Hepatocyte (in vitro differentiated cells): ENCODE data around the gene PDSS2. TPM values are rescaled to one million over a fixed set of nuclear protein-coding genes. Genes with fewer than 3 reads are reported as not detected.

Experiments
- DNase-seq: peaks from one replicate; pipeline ENCODE4 v3.0.0-alpha.2; 2016; ENCODE audit warnings: low spot score
- H2AFZ ChIP-seq: fragments of 200-600 bp; sonication (generic); 2 replicates; pipeline ENCODE4 v1.6.0; 2016; ENCODE audit warnings: antibody characterized with exemption, mild to moderate bottlenecking
- H3K27ac ChIP-seq: fragments of 200-600 bp; sonication (generic); 2 replicates; pipeline ENCODE4 v1.5.1; 2016; ENCODE audit warnings: mild to moderate bottlenecking
- H3K27me3 ChIP-seq: fragments of 200-600 bp; sonication (generic); 2 replicates; pipeline ENCODE4 v1.6.1; 2016
- H3K36me3 ChIP-seq: fragments of 200-600 bp; sonication (generic); replicated peaks from 2 replicates; pipeline ENCODE4 v1.5.1; 2016; ENCODE audit warnings: low read depth; ENCODE audit not compliant: insufficient read depth
- H3K4me1 ChIP-seq: fragments of 200-600 bp; sonication (generic); 2 replicates; pipeline ENCODE4 v1.5.1; 2016; ENCODE audit warnings: mild to moderate bottlenecking, moderate library complexity; ENCODE audit not compliant: insufficient read depth
- H3K4me2 ChIP-seq: fragments of 200-600 bp; sonication (generic); 2 replicates; pipeline ENCODE4 v1.6.0; 2016
- H3K4me3 ChIP-seq: fragments of 200-600 bp; sonication (generic); 2 replicates; pipeline ENCODE4 v1.5.1; 2016; ENCODE audit warnings: mild to moderate bottlenecking
- H3K79me2 ChIP-seq: fragments of 200-600 bp; sonication (generic); 2 replicates; pipeline ENCODE4 v1.6.0; 2017; ENCODE audit warnings: mild to moderate bottlenecking
- H3K9me2 ChIP-seq: fragments of 200-600 bp; sonication (generic); replicated peaks from 2 replicates; pipeline ENCODE4 v1.6.0; 2017; ENCODE audit warnings: mild to moderate bottlenecking; ENCODE audit not compliant: insufficient read depth
- H3K9me3 ChIP-seq: fragments of 200-600 bp; sonication (generic); 2 replicates; pipeline ENCODE4 v1.5.1; 2016; ENCODE audit warnings: low read depth, mild to moderate bottlenecking
- H4K20me1 ChIP-seq: fragments of 200-600 bp; sonication (generic); 2 replicates; pipeline ENCODE4 v1.6.0; 2016; ENCODE audit warnings: mild to moderate bottlenecking; ENCODE audit not compliant: insufficient read depth, poor library complexity, severe bottlenecking
- CTCF ChIP-seq: fragments of 200-600 bp; sonication (generic); IDR thresholded peaks from 2 replicates; pipeline ENCODE4 v1.5.1; 2016; ENCODE audit warnings: antibody characterized with exemption, mild to moderate bottlenecking; ENCODE audit not compliant: poor library complexity
- EZH2 ChIP-seq: fragments of 200-600 bp; sonication (generic); IDR thresholded peaks from 2 replicates; pipeline ENCODE4 v1.6.1; 2016; ENCODE audit warnings: antibody characterized with exemption, mild to moderate bottlenecking, borderline replicate concordance
- EZH2phosphoT487 ChIP-seq: fragments of 200-600 bp; sonication (generic); IDR thresholded peaks from one replicate; pipeline ENCODE4 v1.6.1; 2018; ENCODE audit warnings: antibody characterized with exemption, mild to moderate bottlenecking, low read depth, moderate library complexity; ENCODE audit not compliant: unreplicated experiment, severe bottlenecking
- WGBS: methylation state at CpG from one replicate; pipeline ENCODE4 v1.1.6; 2016; ENCODE audit warnings: low lambda C conversion rate; ENCODE audit errors: missing lambda C conversion rate; 5-methylcytosine and 5-hydroxymethylcytosine counted together
- polyA plus RNA-seq: library from polyadenylated mRNA; unstranded; fragments of >200 nt; fragmentation: Nextera tagmentation; extraction: Ambion mirVana; gene quantifications from 2 replicates; pipeline ENCODE4 v1.2.1, GENCODE V29; 2016
- total RNA-seq: library from RNA; depleted of rRNA; stranded (reverse); fragments of >200 nt; gene quantifications from 2 replicates; pipeline ENCODE4 v1.2.3, GENCODE V29; 2014

PDSS2 gene
- total and polyA plus RNA-seq, 2 experiments from 2014 or later, result 15.3 to 18.2 TPM

- Histone ChIP-seq H2AFZ (no peak overlapping the region), H3K9me2 (no peaks in the 10 kb centered on the region), H3K4me2 (no peak overlapping the region), H3K36me3 (no peaks in the 10 kb centered on the region), H3K79me2 (no peaks in the 10 kb centered on the region), H4K20me1 (no peaks in the 10 kb centered on the region), H3K9me3 (no peaks in the 10 kb centered on the region), H3K4me3 (no peak overlapping the region), H3K27me3 (no peaks in the 10 kb centered on the region), H3K27ac (no peak overlapping the region), H3K4me1 (no peaks in the 10 kb centered on the region)
- TF ChIP-seq EZH2phosphoT487 (no peak), EZH2 (no peak), CTCF (no peak)
- 78% methylated on average over 2 of the region's 2 CpGs for WGBS
- no peak for DNase-seq
Measured at GRCh38 chr6:107344981-107345380, 114.4 kb downstream of the PDSS2 start.

- Histone ChIP-seq H3K36me3 (no peaks in the 10 kb centered on the region), H3K9me2 (no peaks in the 10 kb centered on the region), H3K27me3 (no peaks in the 10 kb centered on the region), H3K4me1 (no peaks in the 10 kb centered on the region), H3K9me3 (no peaks in the 10 kb centered on the region), H4K20me1 (no peaks in the 10 kb centered on the region), H3K79me2 (no peaks in the 10 kb centered on the region), H2AFZ (no peak overlapping the region), H3K4me3 (no peak overlapping the region), H3K4me2 (no peak overlapping the region), H3K27ac (no peak overlapping the region)
- TF ChIP-seq CTCF (no peak), EZH2 (no peak), EZH2phosphoT487 (no peak)
- no peak for DNase-seq
- WGBS, result 77% methylated on average over 2 of the region's 2 CpGs
Measured at GRCh38 chr6:107344383-107344782, 115.0 kb downstream of the PDSS2 start.

- no peak for DNase-seq
- 96% methylated on average over 2 of the region's 2 CpGs for WGBS
- H3K4me3 ChIP-seq, result no peak overlapping the region
- H3K27me3 ChIP-seq, result no peaks in the 10 kb centered on the region
- no peaks in the 10 kb centered on the region for H3K9me3 ChIP-seq
- H3K79me2 ChIP-seq, result no peaks in the 10 kb centered on the region
- TF ChIP-seq EZH2phosphoT487, result no peak
- TF ChIP-seq CTCF, result no peak
- TF ChIP-seq EZH2, result no peak
- no peaks in the 10 kb centered on the region for H3K9me2 ChIP-seq
- H3K4me2 ChIP-seq, result no peak overlapping the region
- H3K36me3 ChIP-seq, result no peaks in the 10 kb centered on the region
- no peak overlapping the region for H3K27ac ChIP-seq
- H3K4me1 ChIP-seq, result no peaks in the 10 kb centered on the region
- H2AFZ ChIP-seq, result no peak overlapping the region
- no peaks in the 10 kb centered on the region for H4K20me1 ChIP-seq
Measured at GRCh38 chr6:107342144-107342543, 117.2 kb downstream of the PDSS2 start.

- no peak for DNase-seq
- Histone ChIP-seq H4K20me1 (no peaks in the 10 kb centered on the region), H3K36me3 (no peaks in the 10 kb centered on the region), H3K27ac (no peak overlapping the region), H3K9me3 (no peaks in the 10 kb centered on the region), H3K4me1 (no peaks in the 10 kb centered on the region), H2AFZ (no peak overlapping the region), H3K4me3 (no peak overlapping the region), H3K9me2 (no peaks in the 10 kb centered on the region), H3K27me3 (no peaks in the 10 kb centered on the region), H3K79me2 (no peaks in the 10 kb centered on the region), H3K4me2 (no peak overlapping the region)
- 94% methylated on average over 1 of the region's 1 CpG for WGBS
- TF ChIP-seq EZH2phosphoT487 (no peak), EZH2 (no peak), CTCF (no peak)
Measured at GRCh38 chr6:107340881-107341280, 118.5 kb downstream of the PDSS2 start.
